Cardiac fibroblast (primary cell): ENCODE measurements around the gene IL22RA2.

ENCODE experiments used
- DNase-seq, 2 donors: peaks; one replicate each; pipeline versions ENCODE4 v3.0.0 to v3.0.0-alpha.2; 2010; ENCODE audit warnings: low read depth in 2 of 2
- H3K4me3 ChIP-seq, 2 donors: replicated peaks in 1 of 2; 1 replicate in 1 of 2; 2 replicates in 1 of 2; pipeline ENCODE4 v1.5.1; 2011; ENCODE audit warnings: low read depth in 2 of 2, low read length in 2 of 2, mild to moderate bottlenecking in 2 of 2, moderate library complexity in 1 of 2
- CTCF ChIP-seq: IDR thresholded peaks from one replicate; pipeline ENCODE4 v1.5.1; 2011; ENCODE audit warnings: low read depth, mild to moderate bottlenecking, low read length, inconsistent platforms

The IL22RA2 gene, protein sequence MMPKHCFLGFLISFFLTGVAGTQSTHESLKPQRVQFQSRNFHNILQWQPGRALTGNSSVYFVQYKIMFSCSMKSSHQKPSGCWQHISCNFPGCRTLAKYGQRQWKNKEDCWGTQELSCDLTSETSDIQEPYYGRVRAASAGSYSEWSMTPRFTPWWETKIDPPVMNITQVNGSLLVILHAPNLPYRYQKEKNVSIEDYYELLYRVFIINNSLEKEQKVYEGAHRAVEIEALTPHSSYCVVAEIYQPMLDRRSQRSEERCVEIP

GRCh38 chr6:137173501-137173900 lies at the start of gene IL22RA2:
Gene IL22RA2 (minus strand): TSS chr6:137173644. CDS start chr6:137161749, 11,895 bp downstream.
- TF ChIP-seq CTCF = no peak
- no peak within 1 kb of the TSS for H3K4me3 ChIP-seq
- DNase-seq = no peak

DNA sequence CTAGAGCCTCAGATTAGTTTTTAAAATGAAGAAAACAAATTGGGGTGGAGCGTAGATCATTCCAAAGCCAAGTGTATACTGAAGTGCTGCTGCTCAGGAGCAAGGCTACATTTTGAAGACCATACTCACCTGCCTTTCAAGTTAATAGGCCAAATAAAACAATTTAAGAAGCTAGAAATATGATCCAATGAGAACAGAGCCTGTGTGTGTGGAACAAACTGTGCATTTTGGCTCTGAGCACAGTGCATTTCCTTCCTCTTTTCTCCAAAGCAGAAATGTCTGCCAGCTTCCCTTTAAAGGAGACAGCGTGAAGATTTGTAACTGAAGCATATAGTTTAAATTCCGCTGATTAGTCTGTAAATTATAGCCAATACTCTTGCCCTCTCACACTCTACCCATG lies 48.9 kb upstream of the IL22RA2 start:
- no peak overlapping the region for H3K4me3 ChIP-seq
- no peak for TF ChIP-seq CTCF
- DNase-seq = peak; percentile 43 to 63

- peak overlapping the region; percentile 83 to 93 for H3K4me3 ChIP-seq
- DNase-seq = no peak
- TF ChIP-seq CTCF = no peak
Observed at GRCh38 chr6:137219664-137220252, 46.3 kb upstream of the IL22RA2 start.

DNA sequence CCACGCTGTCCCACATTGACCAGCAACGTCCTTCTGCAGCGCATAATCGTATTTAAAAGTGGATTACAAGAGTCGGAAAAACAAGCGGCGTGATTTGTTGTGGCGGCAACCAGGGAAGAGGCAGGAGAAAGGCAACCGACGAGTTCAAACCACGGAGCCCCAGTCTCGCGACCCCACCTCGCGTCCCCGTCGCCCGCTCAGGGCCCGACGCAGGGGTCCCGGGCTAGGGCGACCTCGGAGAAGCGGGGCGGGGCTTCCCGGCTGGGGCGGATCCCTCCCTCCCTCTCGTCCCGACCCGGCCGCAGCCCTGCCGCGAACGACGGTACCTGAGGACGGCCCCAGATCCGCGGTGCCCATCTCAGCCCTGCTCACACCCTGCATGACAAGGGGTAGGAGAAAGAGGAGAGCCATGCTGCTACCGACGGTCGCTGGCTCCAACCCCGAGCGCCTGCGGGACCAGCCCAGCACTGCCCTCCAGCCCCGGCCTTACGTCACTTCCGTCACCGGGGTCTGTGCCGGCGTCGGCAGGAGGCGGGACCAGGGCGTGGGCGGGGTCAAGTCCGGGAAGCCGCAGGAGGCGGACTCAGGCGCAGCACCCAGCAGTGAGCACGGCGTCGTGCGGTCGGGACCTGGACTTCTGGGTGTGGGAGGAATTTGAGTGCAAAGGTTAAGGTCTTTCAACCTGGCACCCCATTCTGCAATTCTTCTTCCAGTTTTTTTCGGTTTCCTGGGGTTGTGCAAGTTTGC lies 45.6 kb upstream of the IL22RA2 start, which contains the start of gene IFNGR1:
TSS of gene IFNGR1 (minus strand) at position 469 of the 747 bp plus-strand sequence. CDS start at position 411, 58 bp downstream.
- TF ChIP-seq CTCF = no peak
- DNase-seq = peak; percentile 93 to 96
- H3K4me3 ChIP-seq = peak within 1 kb of the TSS; percentile 83 to 93

DNA sequence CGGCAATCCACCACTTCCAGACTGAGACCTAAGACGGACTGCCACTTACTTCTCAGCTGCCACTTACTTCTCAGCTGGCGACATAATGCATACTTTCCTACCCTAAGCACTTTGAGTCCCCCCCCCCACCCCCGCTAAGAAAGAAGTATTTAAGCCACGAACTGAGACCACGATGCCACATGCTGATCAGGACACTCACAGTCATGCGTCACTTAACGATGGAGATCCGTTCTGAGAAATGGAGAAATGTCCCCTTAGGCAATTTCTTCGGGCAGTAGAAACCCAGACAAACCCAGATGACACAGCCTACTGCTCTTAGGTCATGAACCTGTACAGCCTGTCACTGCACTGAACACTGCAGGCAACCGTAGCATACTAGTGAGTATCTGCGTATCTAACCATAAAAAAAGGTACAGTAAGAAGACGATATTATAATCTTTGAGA lies 45.1 kb upstream of the IL22RA2 start:
- DNase-seq = peak; percentile 39 to 71
- peak overlapping the region; percentile 83 to 93 for H3K4me3 ChIP-seq
- TF ChIP-seq CTCF = no peak

DNA sequence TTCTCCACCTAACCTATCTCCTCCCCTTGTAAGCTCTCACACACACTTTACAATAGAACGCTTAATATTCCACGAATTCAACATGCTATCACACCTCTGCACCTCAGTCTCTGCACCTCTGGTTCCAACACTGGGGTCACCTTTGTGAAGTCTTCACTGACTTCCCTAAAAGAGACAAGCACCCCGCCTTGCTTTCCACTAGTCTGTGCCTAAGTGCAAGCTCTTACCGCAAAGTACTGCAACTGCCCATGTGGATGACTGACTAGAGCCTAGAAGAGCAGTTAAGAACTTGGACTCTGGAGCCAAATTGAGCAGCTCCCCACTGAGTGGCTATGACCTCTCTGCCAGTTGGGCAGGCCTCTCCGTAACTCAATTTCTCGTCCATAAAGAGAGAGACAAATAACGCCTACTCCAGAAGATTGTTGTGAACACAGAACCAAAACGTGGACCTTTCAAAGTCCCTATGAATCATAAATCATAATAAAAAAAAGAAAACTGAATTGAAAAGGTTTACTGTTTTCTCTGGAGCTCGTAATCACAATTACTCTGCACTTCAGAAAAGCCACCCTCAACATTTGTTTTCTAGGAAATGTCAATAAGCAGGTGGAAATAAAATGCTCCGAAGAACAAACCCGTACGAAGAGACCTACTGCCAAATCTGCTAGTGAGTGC lies 44.5 kb upstream of the IL22RA2 start:
- H3K4me3 ChIP-seq = peak overlapping the region; percentile 83 to 93
- peak; percentile 54 to 55 for DNase-seq
- TF ChIP-seq CTCF = no peak
